Loucy (cell line): ENCODE measurements around the gene UBE2L3.

Experiments
- H2AFZ ChIP-seq: fragments of 200-600 bp; sonication (generic); 2 replicates; pipeline ENCODE4 v1.6.0; 2016; ENCODE audit warnings: antibody characterized with exemption, mild to moderate bottlenecking, low read length, moderate library complexity
- H3F3A ChIP-seq: fragments of 200-600 bp; 2 replicates; pipeline ENCODE4 v1.6.0; 2016; ENCODE audit warnings: antibody characterized with exemption, low read depth, mild to moderate bottlenecking
- H3K27me3 ChIP-seq: fragments of 200-600 bp; sonication (generic); 2 replicates; pipeline ENCODE4 v1.6.1; 2014; ENCODE audit warnings: low read length, mild to moderate bottlenecking; ENCODE audit not compliant: insufficient read depth, poor library complexity, severe bottlenecking
- H3K36me3 ChIP-seq: fragments of 200-600 bp; sonication (generic); 2 replicates; pipeline ENCODE4 v1.6.1; 2016; ENCODE audit warnings: low read length; ENCODE audit not compliant: insufficient read depth
- H3K4me1 ChIP-seq: fragments of 200-600 bp; sonication (generic); 2 replicates; pipeline ENCODE4 v1.5.1; 2014; ENCODE audit warnings: low read length, mild to moderate bottlenecking; ENCODE audit not compliant: insufficient read depth, poor library complexity, severe bottlenecking
- H3K4me2 ChIP-seq: fragments of 200-600 bp; sonication (generic); 2 replicates; pipeline ENCODE4 v1.6.0; 2014; ENCODE audit warnings: antibody characterized with exemption, low read length, low read depth, mild to moderate bottlenecking; ENCODE audit not compliant: poor library complexity, severe bottlenecking
- H3K4me3 ChIP-seq: fragments of 200-600 bp; sonication (generic); 2 replicates; pipeline ENCODE4 v1.5.1; 2014; ENCODE audit warnings: low read length, mild to moderate bottlenecking, mixed read lengths; ENCODE audit not compliant: poor library complexity, severe bottlenecking
- H3K79me2 ChIP-seq: fragments of 200-600 bp; sonication (generic); 2 replicates; pipeline ENCODE4 v1.6.1; 2014; ENCODE audit warnings: low read length; ENCODE audit not compliant: insufficient read depth
- H3K9ac ChIP-seq: fragments of 200-600 bp; sonication (generic); 2 replicates; pipeline ENCODE4 v1.6.0; 2014; ENCODE audit warnings: mild to moderate bottlenecking, low read depth, low read length, moderate library complexity; ENCODE audit not compliant: poor library complexity, severe bottlenecking
- H3K9me2 ChIP-seq: fragments of 200-600 bp; sonication (generic); replicated peaks from 2 replicates; pipeline ENCODE4 v1.6.1; 2016; ENCODE audit warnings: low read depth, low read length, mixed read lengths
- H3K9me3 ChIP-seq: fragments of 200-600 bp; sonication (generic); 2 replicates; pipeline ENCODE4 v1.6.1; 2014; ENCODE audit warnings: mild to moderate bottlenecking, antibody characterized with exemption, low read length, low read depth; ENCODE audit not compliant: insufficient read depth
- H4K20me1 ChIP-seq: fragments of 200-600 bp; sonication (generic); 2 replicates; pipeline ENCODE4 v1.6.0; 2014; ENCODE audit warnings: antibody characterized with exemption, low read length, mild to moderate bottlenecking; ENCODE audit not compliant: insufficient read depth, poor library complexity, severe bottlenecking
- EZH2phosphoT487 ChIP-seq: fragments of 200-600 bp; IDR thresholded peaks from 2 replicates; pipeline ENCODE4 v1.6.1; 2018; ENCODE audit warnings: antibody characterized with exemption, mild to moderate bottlenecking, moderate library complexity, borderline replicate concordance
- TF ChIP-seq, protein P1 (sequence below): fragments of 200-600 bp; sonication (generic); conservative IDR thresholded peaks from 2 replicates; pipeline ENCODE4 v1.5.1; 2014; ENCODE audit warnings: mild to moderate bottlenecking, antibody characterized with exemption, low read length

The UBE2L3 gene

GRCh38 chr22:21569459-21570170, 2.1 kb downstream of the UBE2L3 start:
- Histone ChIP-seq H3K4me1 (peaks cover 51% of the 10 kb centered on the region), H3K79me2 (peaks cover 74% of the 10 kb centered on the region), H3F3A (no peaks in the 10 kb centered on the region), H2AFZ (no peak overlapping the region), H3K9me3 (no peaks in the 10 kb centered on the region), H4K20me1 (peaks cover 69% of the 10 kb centered on the region), H3K36me3 (no peaks in the 10 kb centered on the region), H3K27me3 (peaks cover 6% of the 10 kb centered on the region), H3K4me3 (peak overlapping the region; percentile 97), H3K4me2 (peak overlapping the region; percentile 94), H3K9me2 (no peaks in the 10 kb centered on the region), H3K9ac (peak overlapping the region; percentile 93)
- TF ChIP-seq EZH2phosphoT487, result no peak
- TF ChIP-seq, protein P1, sequence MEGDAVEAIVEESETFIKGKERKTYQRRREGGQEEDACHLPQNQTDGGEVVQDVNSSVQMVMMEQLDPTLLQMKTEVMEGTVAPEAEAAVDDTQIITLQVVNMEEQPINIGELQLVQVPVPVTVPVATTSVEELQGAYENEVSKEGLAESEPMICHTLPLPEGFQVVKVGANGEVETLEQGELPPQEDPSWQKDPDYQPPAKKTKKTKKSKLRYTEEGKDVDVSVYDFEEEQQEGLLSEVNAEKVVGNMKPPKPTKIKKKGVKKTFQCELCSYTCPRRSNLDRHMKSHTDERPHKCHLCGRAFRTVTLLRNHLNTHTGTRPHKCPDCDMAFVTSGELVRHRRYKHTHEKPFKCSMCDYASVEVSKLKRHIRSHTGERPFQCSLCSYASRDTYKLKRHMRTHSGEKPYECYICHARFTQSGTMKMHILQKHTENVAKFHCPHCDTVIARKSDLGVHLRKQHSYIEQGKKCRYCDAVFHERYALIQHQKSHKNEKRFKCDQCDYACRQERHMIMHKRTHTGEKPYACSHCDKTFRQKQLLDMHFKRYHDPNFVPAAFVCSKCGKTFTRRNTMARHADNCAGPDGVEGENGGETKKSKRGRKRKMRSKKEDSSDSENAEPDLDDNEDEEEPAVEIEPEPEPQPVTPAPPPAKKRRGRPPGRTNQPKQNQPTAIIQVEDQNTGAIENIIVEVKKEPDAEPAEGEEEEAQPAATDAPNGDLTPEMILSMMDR, result no peak

DNA sequence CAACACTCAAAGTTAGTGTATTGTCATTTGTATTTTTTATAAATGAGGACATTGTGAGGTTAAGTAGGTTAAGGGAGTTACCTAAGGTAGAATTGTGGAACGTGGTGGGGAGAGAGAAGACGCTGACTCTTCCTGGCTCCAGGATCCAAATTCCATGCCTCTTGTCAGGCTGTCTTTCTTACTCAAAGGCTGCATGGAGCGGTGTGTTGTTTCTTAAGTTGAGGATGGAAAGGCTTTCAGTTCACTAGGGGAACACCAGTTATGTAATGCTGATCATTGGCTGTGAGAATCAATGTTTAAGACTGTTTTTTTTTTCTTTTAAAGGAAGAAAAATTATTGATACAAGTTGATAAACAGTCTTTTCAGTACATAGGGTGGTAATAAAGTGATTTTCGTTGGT, 2.9 kb downstream of the UBE2L3 start:
- peaks cover 74% of the 10 kb centered on the region for H4K20me1 ChIP-seq
- H3F3A ChIP-seq, result no peaks in the 10 kb centered on the region
- peaks cover 6% of the 10 kb centered on the region for H3K27me3 ChIP-seq
- no peak overlapping the region for H2AFZ ChIP-seq
- TF ChIP-seq, protein P1, result no peak
- TF ChIP-seq EZH2phosphoT487, result no peak
- peaks cover 81% of the 10 kb centered on the region for H3K79me2 ChIP-seq
- H3K9me3 ChIP-seq, result no peaks in the 10 kb centered on the region
- H3K9me2 ChIP-seq, result no peaks in the 10 kb centered on the region
- no peaks in the 10 kb centered on the region for H3K36me3 ChIP-seq
- peaks cover 51% of the 10 kb centered on the region for H3K4me1 ChIP-seq
- H3K4me2 ChIP-seq, result peak overlapping the region; percentile 94
- peak overlapping the region; percentile 97 for H3K4me3 ChIP-seq
- peak overlapping the region; percentile 93 for H3K9ac ChIP-seq

- Histone ChIP-seq H3K4me2 (peak overlapping the region; percentile 94), H3K9me2 (no peaks in the 10 kb centered on the region), H4K20me1 (peaks cover 83% of the 10 kb centered on the region), H3K4me1 (peaks cover 51% of the 10 kb centered on the region), H3K27me3 (peaks cover 6% of the 10 kb centered on the region), H3K9ac (peak overlapping the region; percentile 93), H3K9me3 (no peaks in the 10 kb centered on the region), H2AFZ (no peak overlapping the region), H3F3A (no peaks in the 10 kb centered on the region), H3K4me3 (peak overlapping the region; percentile 97), H3K36me3 (no peaks in the 10 kb centered on the region), H3K79me2 (peaks cover 94% of the 10 kb centered on the region)
- no peak for TF ChIP-seq EZH2phosphoT487
- TF ChIP-seq, protein P1, result no peak
These were observed 4.2 kb downstream of the UBE2L3 start for GRCh38 chr22:21571679-21572078.
